ENCODE data around the gene TUBA4B.

The TUBA4B gene

DNA sequence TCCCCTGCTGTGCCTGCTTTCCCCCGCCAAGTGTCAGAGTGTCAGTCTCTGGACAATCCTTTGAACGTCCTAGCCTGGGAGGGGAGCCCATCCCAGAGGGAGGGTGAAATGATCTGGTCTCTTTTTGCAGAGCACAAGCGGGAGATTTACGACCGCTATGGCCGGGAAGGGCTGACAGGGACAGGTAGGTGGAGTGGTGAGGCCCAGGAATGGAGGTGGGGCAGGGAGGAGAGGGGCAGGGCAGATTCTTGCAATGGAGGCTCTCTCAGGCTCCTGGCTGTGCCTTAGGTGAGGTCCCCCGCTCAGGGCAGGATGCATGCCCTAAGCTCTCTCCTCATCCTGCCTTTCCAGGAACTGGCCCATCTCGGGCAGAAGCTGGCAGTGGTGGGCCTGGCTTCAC, 28.5 kb downstream of the TUBA4B start:
- H2AK5ac ChIP-seq (ENCODE audit: low read length) = no peak overlapping the region

DNA sequence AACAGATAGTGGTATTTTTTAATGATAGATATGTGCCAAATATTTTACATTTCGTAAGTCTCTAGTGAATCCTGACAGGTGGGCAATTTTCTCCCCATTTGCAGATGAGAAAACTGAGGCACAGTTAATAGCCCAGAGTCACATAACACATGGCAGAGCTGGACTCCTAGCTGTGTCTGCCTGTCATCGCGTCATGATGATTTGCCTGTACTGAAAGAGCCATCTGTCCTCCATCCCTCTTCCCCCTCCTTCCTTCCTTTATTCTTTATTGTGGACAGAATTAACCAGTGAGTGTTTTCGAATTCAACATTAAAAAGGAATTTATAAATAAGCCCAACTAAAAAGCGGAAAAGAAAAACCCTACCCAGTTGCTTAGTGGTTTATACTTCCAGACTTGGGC, 29.3 kb downstream of the TUBA4B start:
- Histone ChIP-seq H2AK5ac (ENCODE audit: low read length) (no peak overlapping the region), H4K8ac (ENCODE audit: low read depth, low read length) (no peak overlapping the region), H3K9ac (ENCODE audit: low read length) (no peak overlapping the region), H3K36me3 (ENCODE audit: control insufficient read depth in 1 of 2, insufficient read depth in 2 of 2, low read length in 2 of 2) (peaks cover 40 to 50% of the 10 kb centered on the region in 2 experiments), H3K27ac (ENCODE audit: low read depth, low read length) (no peak overlapping the region), H2AFZ (ENCODE audit: insufficient read depth, low read length, poor library complexity) (no peak overlapping the region), H4K12ac (ENCODE audit: low read depth, low read length) (no peak overlapping the region), H3K18ac (ENCODE audit: low read length) (no peak overlapping the region), H3K79me1 (ENCODE audit: low read length) (peaks cover 24% of the 10 kb centered on the region), H3K9me3 (ENCODE audit: insufficient read depth, low read depth, low read length) (no peaks in the 10 kb centered on the region), H2BK5ac (ENCODE audit: low read depth, low read length, poor library complexity) (no peak overlapping the region), H2BK120ac (ENCODE audit: insufficient read depth, low read length, poor library complexity) (no peak overlapping the region), H3K14ac (ENCODE audit: low read length) (no peak overlapping the region), H2BK12ac (ENCODE audit: low read length) (no peak overlapping the region), H3K4me1 (ENCODE audit: control insufficient read depth in 1 of 2, insufficient read depth in 2 of 2, low read length in 2 of 2) (peaks cover 21 to 28% of the 10 kb centered on the region in 2 experiments), H3K4me3 (ENCODE audit: low read depth, low read length) (no peak overlapping the region), H4K91ac (ENCODE audit: low read depth, low read length) (no peak overlapping the region), H3K4me2 (ENCODE audit: low read length) (no peak overlapping the region), H3K27me3 (ENCODE audit: insufficient read depth, low read length) (no peaks in the 10 kb centered on the region), H3K4ac (ENCODE audit: low read depth, low read length) (no peak overlapping the region), H3K23ac (ENCODE audit: low read length) (no peak overlapping the region), H3K79me2 (ENCODE audit: control insufficient read depth, insufficient read depth, low read length, poor library complexity) (peaks cover 8% of the 10 kb centered on the region)
- DNase-seq = no peak
- no CpG with 5 or more reads among the region's 5 CpGs for WGBS (ENCODE audit: extremely low coverage, insufficient coverage, insufficient read length)

More for the DNA sequence above, 28.5 kb downstream of the TUBA4B start:
- no peak overlapping the region for H3K9ac ChIP-seq (ENCODE audit: low read length)
- H3K4me3 ChIP-seq (ENCODE audit: low read depth, low read length) = no peak overlapping the region
- peaks cover 40 to 49% of the 10 kb centered on the region in 2 experiments for H3K36me3 ChIP-seq (ENCODE audit: control insufficient read depth in 1 of 2, insufficient read depth in 2 of 2, low read length in 2 of 2)
- no peak overlapping the region for H3K27ac ChIP-seq (ENCODE audit: low read depth, low read length)
- no peak overlapping the region for H3K23ac ChIP-seq (ENCODE audit: low read length)
- DNase-seq = no peak
- H3K27me3 ChIP-seq (ENCODE audit: insufficient read depth, low read length) = no peaks in the 10 kb centered on the region
- H3K18ac ChIP-seq (ENCODE audit: low read length) = no peak overlapping the region
- H3K79me1 ChIP-seq (ENCODE audit: low read length) = peaks cover 21% of the 10 kb centered on the region
- peaks cover 17 to 23% of the 10 kb centered on the region in 2 experiments for H3K4me1 ChIP-seq (ENCODE audit: control insufficient read depth in 1 of 2, insufficient read depth in 2 of 2, low read length in 2 of 2)
- no peak overlapping the region for H2AFZ ChIP-seq (ENCODE audit: insufficient read depth, low read length, poor library complexity)
- H4K91ac ChIP-seq (ENCODE audit: low read depth, low read length) = no peak overlapping the region
- H2BK120ac ChIP-seq (ENCODE audit: insufficient read depth, low read length, poor library complexity) = no peak overlapping the region
- no CpG with 5 or more reads among the region's 8 CpGs for WGBS (ENCODE audit: extremely low coverage, insufficient coverage, insufficient read length)
- no peak overlapping the region for H2BK5ac ChIP-seq (ENCODE audit: low read depth, low read length, poor library complexity)
- H3K4me2 ChIP-seq (ENCODE audit: low read length) = no peak overlapping the region
- no peak overlapping the region for H3K14ac ChIP-seq (ENCODE audit: low read length)
- H4K12ac ChIP-seq (ENCODE audit: low read depth, low read length) = no peak overlapping the region
- no peaks in the 10 kb centered on the region for H3K9me3 ChIP-seq (ENCODE audit: insufficient read depth, low read depth, low read length)
- H4K8ac ChIP-seq (ENCODE audit: low read depth, low read length) = no peak overlapping the region
- H3K4ac ChIP-seq (ENCODE audit: low read depth, low read length) = no peak overlapping the region
- peaks cover 8% of the 10 kb centered on the region for H3K79me2 ChIP-seq (ENCODE audit: control insufficient read depth, insufficient read depth, low read length, poor library complexity)
- no peak overlapping the region for H2BK12ac ChIP-seq (ENCODE audit: low read length)

DNA sequence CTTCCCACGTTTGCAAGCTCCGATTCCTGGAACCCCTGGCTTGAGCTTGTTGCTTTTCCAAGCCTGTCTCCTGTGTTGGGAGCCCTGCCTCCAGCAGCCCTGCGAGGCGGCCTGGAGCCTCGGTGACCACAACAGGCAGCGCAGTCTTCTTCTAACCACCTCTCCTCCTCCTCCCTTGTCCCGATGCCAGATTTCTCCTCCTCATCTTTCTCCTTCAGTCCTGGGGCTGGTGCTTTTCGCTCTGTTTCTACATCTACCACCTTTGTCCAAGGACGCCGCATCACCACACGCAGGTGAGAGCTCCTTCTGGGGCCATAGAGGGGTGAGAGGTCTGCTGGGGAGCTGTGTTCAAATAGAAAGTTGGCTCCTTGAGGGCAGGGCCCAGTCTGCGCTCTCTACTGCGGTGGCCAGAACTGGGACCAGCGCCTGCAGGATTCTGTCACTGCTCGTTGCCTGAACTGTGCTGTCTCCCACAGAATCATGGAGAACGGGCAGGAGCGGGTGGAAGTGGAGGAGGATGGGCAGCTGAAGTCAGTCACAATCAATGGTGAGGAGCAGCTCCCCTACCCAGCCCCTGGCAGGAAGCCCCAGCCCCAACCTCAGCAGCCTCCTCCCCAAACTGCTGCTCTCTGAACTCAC, 30.0 kb downstream of the TUBA4B start:
- Histone ChIP-seq H2BK120ac (ENCODE audit: insufficient read depth, low read length, poor library complexity) (no peak overlapping the region), H3K27ac (ENCODE audit: low read depth, low read length) (no peak overlapping the region), H3K23ac (ENCODE audit: low read length) (no peak overlapping the region), H3K27me3 (ENCODE audit: insufficient read depth, low read length) (no peaks in the 10 kb centered on the region), H3K9ac (ENCODE audit: low read length) (no peak overlapping the region), H4K91ac (ENCODE audit: low read depth, low read length) (no peak overlapping the region), H3K4ac (ENCODE audit: low read depth, low read length) (no peak overlapping the region), H3K36me3 (ENCODE audit: control insufficient read depth in 1 of 2, insufficient read depth in 2 of 2, low read length in 2 of 2) (peaks cover 40 to 50% of the 10 kb centered on the region in 2 experiments), H4K8ac (ENCODE audit: low read depth, low read length) (no peak overlapping the region), H3K4me3 (ENCODE audit: low read depth, low read length) (no peak overlapping the region), H2BK5ac (ENCODE audit: low read depth, low read length, poor library complexity) (no peak overlapping the region), H3K4me2 (ENCODE audit: low read length) (no peak overlapping the region), H2BK12ac (ENCODE audit: low read length) (no peak overlapping the region), H3K79me2 (ENCODE audit: control insufficient read depth, insufficient read depth, low read length, poor library complexity) (peaks cover 8% of the 10 kb centered on the region), H3K79me1 (ENCODE audit: low read length) (peaks cover 23% of the 10 kb centered on the region), H3K9me3 (ENCODE audit: insufficient read depth, low read depth, low read length) (no peaks in the 10 kb centered on the region), H3K14ac (ENCODE audit: low read length) (no peak overlapping the region), H2AFZ (ENCODE audit: insufficient read depth, low read length, poor library complexity) (no peak overlapping the region), H2AK5ac (ENCODE audit: low read length) (no peak overlapping the region), H4K12ac (ENCODE audit: low read depth, low read length) (no peak overlapping the region), H3K18ac (ENCODE audit: low read length) (no peak overlapping the region), H3K4me1 (ENCODE audit: control insufficient read depth in 1 of 2, insufficient read depth in 2 of 2, low read length in 2 of 2) (peaks cover 21 to 30% of the 10 kb centered on the region in 2 experiments)
- WGBS (ENCODE audit: extremely low coverage, insufficient coverage, insufficient read length) = no CpG with 5 or more reads among the region's 17 CpGs
- no peak for DNase-seq

DNA sequence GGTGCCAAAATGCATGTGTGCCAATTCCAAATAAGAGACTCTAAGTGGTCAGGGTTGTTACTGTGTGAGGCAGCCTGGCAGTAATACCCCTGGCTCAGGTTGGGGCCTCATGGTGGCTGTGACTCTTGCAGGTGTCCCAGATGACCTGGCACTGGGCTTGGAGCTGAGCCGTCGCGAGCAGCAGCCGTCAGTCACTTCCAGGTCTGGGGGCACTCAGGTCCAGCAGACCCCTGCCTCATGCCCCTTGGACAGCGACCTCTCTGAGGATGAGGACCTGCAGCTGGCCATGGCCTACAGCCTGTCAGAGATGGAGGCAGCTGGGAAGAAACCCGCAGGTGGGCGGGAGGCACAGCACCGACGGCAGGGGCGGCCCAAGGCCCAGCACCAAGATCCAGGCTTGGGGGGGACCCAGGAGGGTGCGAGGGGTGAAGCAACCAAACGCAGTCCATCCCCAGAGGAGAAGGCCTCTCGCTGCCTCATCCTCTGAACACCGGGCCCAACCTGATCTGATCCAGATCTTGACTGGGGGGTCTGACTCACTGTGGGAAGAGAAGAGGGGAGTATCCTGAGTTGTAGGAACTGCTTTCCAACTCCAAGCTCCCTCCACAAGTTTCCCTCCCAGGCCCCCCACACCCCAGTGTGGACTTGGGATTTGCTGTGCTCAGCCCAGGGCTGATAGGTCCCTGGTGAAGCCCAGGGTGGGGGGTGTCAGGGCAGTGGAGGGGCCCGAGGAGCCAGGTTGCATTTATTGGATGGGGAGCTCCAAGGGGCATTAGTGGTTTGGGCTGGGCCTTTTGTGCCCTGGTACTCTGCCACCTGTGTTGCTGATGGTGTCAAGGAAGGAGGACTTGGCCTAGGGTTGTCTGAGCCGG, 31.7 kb downstream of the TUBA4B start:
- Histone ChIP-seq H3K23ac (ENCODE audit: low read length) (no peak overlapping the region), H2BK5ac (ENCODE audit: low read depth, low read length, poor library complexity) (no peak overlapping the region), H4K12ac (ENCODE audit: low read depth, low read length) (no peak overlapping the region), H3K9me3 (ENCODE audit: insufficient read depth, low read depth, low read length) (no peaks in the 10 kb centered on the region), H3K4me1 (ENCODE audit: control insufficient read depth in 1 of 2, insufficient read depth in 2 of 2, low read length in 2 of 2) (peaks cover 19 to 26% of the 10 kb centered on the region in 2 experiments), H4K91ac (ENCODE audit: low read depth, low read length) (no peak overlapping the region), H3K27me3 (ENCODE audit: insufficient read depth, low read length) (no peaks in the 10 kb centered on the region), H3K18ac (ENCODE audit: low read length) (no peak overlapping the region), H2AK5ac (ENCODE audit: low read length) (no peak overlapping the region), H3K4me3 (ENCODE audit: low read depth, low read length) (no peak overlapping the region), H3K9ac (ENCODE audit: low read length) (no peak overlapping the region), H4K8ac (ENCODE audit: low read depth, low read length) (no peak overlapping the region), H3K36me3 (ENCODE audit: control insufficient read depth in 1 of 2, insufficient read depth in 2 of 2, low read length in 2 of 2) (peaks cover 40 to 50% of the 10 kb centered on the region in 2 experiments), H3K79me2 (ENCODE audit: control insufficient read depth, insufficient read depth, low read length, poor library complexity) (peaks cover 4% of the 10 kb centered on the region), H2BK12ac (ENCODE audit: low read length) (no peak overlapping the region), H2BK120ac (ENCODE audit: insufficient read depth, low read length, poor library complexity) (no peak overlapping the region), H2AFZ (ENCODE audit: insufficient read depth, low read length, poor library complexity) (no peak overlapping the region), H3K14ac (ENCODE audit: low read length) (no peak overlapping the region), H3K4me2 (ENCODE audit: low read length) (no peak overlapping the region), H3K4ac (ENCODE audit: low read depth, low read length) (no peak overlapping the region), H3K79me1 (ENCODE audit: low read length) (peaks cover 12% of the 10 kb centered on the region), H3K27ac (ENCODE audit: low read depth, low read length) (no peak overlapping the region)
- WGBS (ENCODE audit: extremely low coverage, insufficient coverage, insufficient read length) = no CpG with 5 or more reads among the region's 16 CpGs
- no peak for DNase-seq

Data from trophoblast cell (in vitro differentiated cells and primary cell).